HCT116 (cell line): Measurements from ENCODE around the gene OPN5. TPM values are rescaled to one million over a fixed set of nuclear protein-coding genes. Genes with fewer than 3 reads are reported as not detected.

Experiments used
- ATAC-seq: fragments of 200-7000 bp; cut with Tn5 transposase; 2 replicates; pipeline ENCODE4 v1.9.1; 2020; ENCODE audit warnings: mild to moderate bottlenecking, moderate library complexity
- BruUV-seq: library from RNA; stranded (reverse); fragments of 400-500 nt; replicated peaks from 2 replicates; lab custom pipeline; 2021; lab: Mats Ljungman, UMichigan
- CTCF ChIA-PET: fragments of 300-600 bp; sonication (Branson Sonifier 250); formaldehyde crosslinking; loops from one replicate; lab custom pipeline; 2021; ENCODE audit warnings: antibody characterized with exemption; lab: Charles Lee
- POLR2A ChIA-PET: fragments of 300-600, 350-600 bp; sonication (Branson Sonifier 250); formaldehyde crosslinking; loops from one replicate; lab custom pipeline; 2021; ENCODE audit warnings: antibody characterized with exemption; lab: Charles Lee
- RAD21 ChIA-PET, 2 experiments: fragments of 300-600 bp; sonication (Branson Sonifier 250); formaldehyde crosslinking; loops; one replicate each; lab custom pipeline; 2023; ENCODE audit warnings: low total read pairs in 2 of 2; ENCODE audit not compliant: uncharacterized antibody in 2 of 2, unreplicated experiment in 2 of 2, low non-redundant PET in 1 of 2; lab: Charles Lee
- DNase-seq: peaks from one replicate; pipeline ENCODE4 v3.0.0-alpha.2; 2010; ENCODE audit warnings: low read depth, low spot score
- H2AFZ ChIP-seq: fragments of 200-600 bp; shearing (Covaris generic), sonication (generic); 2 replicates; pipeline ENCODE4 v1.6.1; 2017; ENCODE audit warnings: low read depth, mixed run types, mixed read lengths, antibody characterized with exemption, low read length; ENCODE audit not compliant: poor library complexity, severe bottlenecking
- H3K27ac ChIP-seq: 2 replicates; pipeline ENCODE4 v1.5.1; 2012; ENCODE audit warnings: low read depth, low read length
- H3K27me3 ChIP-seq: fragments of 200-600 bp; sonication (generic); 2 replicates; pipeline ENCODE4 v1.6.1; 2016; ENCODE audit warnings: mixed run types, low read length, mixed read lengths; ENCODE audit not compliant: insufficient read depth
- H3K36me3 ChIP-seq, 2 experiments: fragments of 200-500 bp in 1 of 2; fragments of 200-600 bp in 1 of 2; sonication (Bioruptor generic) in 1 of 2; sonication (generic) in 1 of 2; 2 replicates each; pipeline versions ENCODE4 v1.5.1 to v1.6.1; 2014 to 2016; ENCODE audit warnings: low read length in 2 of 2, inconsistent platforms in 1 of 2, mixed read lengths in 1 of 2, mixed run types in 1 of 2; ENCODE audit not compliant: insufficient read depth in 2 of 2, control insufficient read depth in 1 of 2
- H3K4me1 ChIP-seq, 2 experiments: fragments of 200-600 bp in 1 of 2; sonication (generic) in 1 of 2; 2 replicates each; pipeline versions ENCODE4 v1.5.1 to v1.6.1; 2012 to 2017; ENCODE audit warnings: low read length in 2 of 2, inconsistent platforms in 1 of 2, mild to moderate bottlenecking in 1 of 2, mixed read lengths in 1 of 2, mixed run types in 1 of 2, moderate library complexity in 1 of 2; ENCODE audit not compliant: insufficient read depth in 2 of 2, control insufficient read depth in 1 of 2
- H3K4me2 ChIP-seq: fragments of 200-600 bp; sonication (generic); 2 replicates; pipeline ENCODE4 v1.6.1; 2017; ENCODE audit warnings: mixed run types, low read length, mixed read lengths
- H3K4me3 ChIP-seq, 2 experiments: fragments of 200-600 bp in 1 of 2; sonication (generic) in 1 of 2; replicated peaks in 1 of 2; 2 replicates each; pipeline ENCODE4 v1.5.1; 2011 to 2016; ENCODE audit warnings: low read length in 2 of 2, control low read depth in 1 of 2, low read depth in 1 of 2, mild to moderate bottlenecking in 1 of 2, mixed read lengths in 1 of 2, mixed run types in 1 of 2
- H3K79me2 ChIP-seq: fragments of 200-600 bp; sonication (generic); 2 replicates; pipeline ENCODE4 v1.6.1; 2017; ENCODE audit warnings: mild to moderate bottlenecking, mixed run types, low read length, moderate library complexity, mixed read lengths; ENCODE audit not compliant: insufficient read depth
- H3K9ac ChIP-seq: fragments of 200-600 bp; sonication (generic); 2 replicates; pipeline ENCODE4 v1.6.1; 2016; ENCODE audit warnings: low read length, mixed read lengths
- H3K9me2 ChIP-seq: fragments of 200-600 bp; sonication (generic), shearing (Covaris generic); 2 replicates; pipeline ENCODE4 v1.6.1; 2017; ENCODE audit warnings: mixed run types, mild to moderate bottlenecking, moderate library complexity; ENCODE audit not compliant: insufficient read depth
- H3K9me3 ChIP-seq, 2 experiments: fragments of 200-500 bp in 1 of 2; fragments of 200-600 bp in 1 of 2; sonication (Bioruptor generic) in 1 of 2; sonication (generic) in 1 of 2; 2 replicates each; pipeline ENCODE4 v1.6.1; 2014 to 2017; ENCODE audit warnings: low read length in 2 of 2, mixed read lengths in 2 of 2, inconsistent platforms in 1 of 2, low read depth in 1 of 2, mild to moderate bottlenecking in 1 of 2, mixed run types in 1 of 2, moderate library complexity in 1 of 2; ENCODE audit not compliant: control insufficient read depth in 1 of 2, insufficient read depth in 1 of 2
- H4K20me1 ChIP-seq: fragments of 200-600 bp; sonication (generic), shearing (Covaris generic); 2 replicates; pipeline ENCODE4 v1.6.1; 2017; ENCODE audit warnings: mixed run types, mild to moderate bottlenecking, moderate library complexity; ENCODE audit not compliant: insufficient read depth
- ATF3 ChIP-seq: IDR thresholded peaks from 2 replicates; pipeline ENCODE4 v1.6.1; 2012
- EGR1 ChIP-seq: IDR thresholded peaks from 2 replicates; pipeline ENCODE4 v1.6.1; 2012; ENCODE audit warnings: low read depth
- EZH2phosphoT487 ChIP-seq: fragments of 200-600 bp; IDR thresholded peaks from 2 replicates; pipeline ENCODE4 v1.6.1; 2018; ENCODE audit warnings: antibody characterized with exemption, borderline replicate concordance
- JUND ChIP-seq: IDR thresholded peaks from 2 replicates; pipeline ENCODE4 v1.6.1; 2012
- MAX ChIP-seq: IDR thresholded peaks from 2 replicates; pipeline ENCODE4 v1.6.1; 2012
- POLR2AphosphoS5 ChIP-seq: IDR thresholded peaks from 2 replicates; pipeline ENCODE4 v1.6.1; 2011; ENCODE audit warnings: mild to moderate bottlenecking, low read depth, low read length, moderate library complexity
- RAD21 ChIP-seq: IDR thresholded peaks from 2 replicates; pipeline ENCODE4 v1.6.1; 2012; ENCODE audit warnings: low read depth, mild to moderate bottlenecking
- SIN3A ChIP-seq: IDR thresholded peaks from 2 replicates; pipeline ENCODE4 v1.6.1; 2012; ENCODE audit warnings: low read depth
- SP1 ChIP-seq: IDR thresholded peaks from 2 replicates; pipeline ENCODE4 v1.6.1; 2012; ENCODE audit warnings: low read depth
- SRF ChIP-seq: IDR thresholded peaks from 2 replicates; pipeline ENCODE4 v1.6.1; 2012; ENCODE audit warnings: low read depth
- TCF7L2 ChIP-seq: IDR thresholded peaks from 2 replicates; pipeline ENCODE4 v1.7.0; 2011; ENCODE audit warnings: borderline replicate concordance, inconsistent platforms; ENCODE audit not compliant: insufficient read depth, insufficient read length; ENCODE audit errors: extremely low read depth
- ZBTB33 ChIP-seq: IDR thresholded peaks from 2 replicates; pipeline ENCODE4 v1.6.1; 2011; ENCODE audit warnings: mild to moderate bottlenecking, low read length, moderate library complexity; ENCODE audit not compliant: insufficient replicate concordance; ENCODE audit errors: extremely low read depth
- intact Hi-C: fragments of 100-400 bp; cut with micrococcal nuclease; formaldehyde crosslinking; loops from 2 replicates; pipeline ENCODE4 v1.10.0; 2022
- total RNA-seq: library from RNA; stranded (reverse); gene quantifications from one replicate; pipeline ENCODE4 v1.2.1, GENCODE V29; 2021; ENCODE audit not compliant: unreplicated experiment
- TF ChIP-seq, protein P1 (sequence below): IDR thresholded peaks from 2 replicates; pipeline ENCODE4 v1.6.1; 2012; ENCODE audit warnings: low read depth
- TF ChIP-seq, protein P2 (sequence below), 3 experiments: fragments of 200-600 bp in 1 of 3; sonication (generic) in 1 of 3; IDR thresholded peaks in 2 of 3; conservative IDR thresholded peaks in 1 of 3; 2 replicates each; pipeline ENCODE4 v1.5.1; 2012 to 2017; ENCODE audit warnings: low read depth in 2 of 3, low read length in 2 of 3, antibody characterized with exemption in 1 of 3, borderline replicate concordance in 1 of 3, control low read depth in 1 of 3, mild to moderate bottlenecking in 1 of 3, mixed read lengths in 1 of 3, mixed run types in 1 of 3, moderate library complexity in 1 of 3; ENCODE audit not compliant: insufficient read depth in 1 of 3

OPN5 gene
- total RNA-seq, 1 experiment from 2014 or later: not detected

DNA sequence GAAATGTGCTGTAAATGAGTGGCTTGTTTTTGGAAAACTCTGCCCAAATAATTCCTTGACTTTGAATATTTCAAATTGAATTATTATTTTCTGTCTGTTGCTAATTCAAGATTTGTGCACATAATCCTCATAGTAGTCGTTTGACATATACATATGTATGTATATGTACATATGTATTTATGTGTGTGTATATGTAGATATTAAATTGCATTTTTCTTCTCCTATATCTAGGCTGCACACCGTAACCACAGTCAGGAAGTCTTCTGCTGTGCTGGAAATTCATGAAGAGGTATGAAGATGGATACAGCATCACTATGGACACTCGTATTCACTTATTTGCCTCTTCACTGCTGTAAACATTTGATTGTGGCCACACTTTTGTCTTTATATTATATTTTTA lies 29.6 kb downstream of the OPN5 start:
- no peaks in the 10 kb centered on the region for H3K27me3 ChIP-seq
- H3K4me2 ChIP-seq: no peak overlapping the region
- H3K4me1 ChIP-seq: no peaks in the 10 kb centered on the region
- H3K9me3 ChIP-seq: no peaks in the 10 kb centered on the region
- H3K9me2 ChIP-seq: no peaks in the 10 kb centered on the region
- ChIA-PET RAD21 (no interaction called here), CTCF (no interaction called here), POLR2A (no interaction called here)
- no TSS peak for BruUV-seq
- no peak for ATAC-seq
- no peak for TF ChIP-seq EZH2phosphoT487
- TF ChIP-seq, protein P1, sequence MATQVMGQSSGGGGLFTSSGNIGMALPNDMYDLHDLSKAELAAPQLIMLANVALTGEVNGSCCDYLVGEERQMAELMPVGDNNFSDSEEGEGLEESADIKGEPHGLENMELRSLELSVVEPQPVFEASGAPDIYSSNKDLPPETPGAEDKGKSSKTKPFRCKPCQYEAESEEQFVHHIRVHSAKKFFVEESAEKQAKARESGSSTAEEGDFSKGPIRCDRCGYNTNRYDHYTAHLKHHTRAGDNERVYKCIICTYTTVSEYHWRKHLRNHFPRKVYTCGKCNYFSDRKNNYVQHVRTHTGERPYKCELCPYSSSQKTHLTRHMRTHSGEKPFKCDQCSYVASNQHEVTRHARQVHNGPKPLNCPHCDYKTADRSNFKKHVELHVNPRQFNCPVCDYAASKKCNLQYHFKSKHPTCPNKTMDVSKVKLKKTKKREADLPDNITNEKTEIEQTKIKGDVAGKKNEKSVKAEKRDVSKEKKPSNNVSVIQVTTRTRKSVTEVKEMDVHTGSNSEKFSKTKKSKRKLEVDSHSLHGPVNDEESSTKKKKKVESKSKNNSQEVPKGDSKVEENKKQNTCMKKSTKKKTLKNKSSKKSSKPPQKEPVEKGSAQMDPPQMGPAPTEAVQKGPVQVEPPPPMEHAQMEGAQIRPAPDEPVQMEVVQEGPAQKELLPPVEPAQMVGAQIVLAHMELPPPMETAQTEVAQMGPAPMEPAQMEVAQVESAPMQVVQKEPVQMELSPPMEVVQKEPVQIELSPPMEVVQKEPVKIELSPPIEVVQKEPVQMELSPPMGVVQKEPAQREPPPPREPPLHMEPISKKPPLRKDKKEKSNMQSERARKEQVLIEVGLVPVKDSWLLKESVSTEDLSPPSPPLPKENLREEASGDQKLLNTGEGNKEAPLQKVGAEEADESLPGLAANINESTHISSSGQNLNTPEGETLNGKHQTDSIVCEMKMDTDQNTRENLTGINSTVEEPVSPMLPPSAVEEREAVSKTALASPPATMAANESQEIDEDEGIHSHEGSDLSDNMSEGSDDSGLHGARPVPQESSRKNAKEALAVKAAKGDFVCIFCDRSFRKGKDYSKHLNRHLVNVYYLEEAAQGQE: no peak
- TF ChIP-seq POLR2AphosphoS5: no peak
- no peak for TF ChIP-seq MAX
- no peak for TF ChIP-seq JUND
- TF ChIP-seq TCF7L2: no peak
- no peak for TF ChIP-seq SRF
- no peak for TF ChIP-seq EGR1
- TF ChIP-seq SP1: no peak
- no peak for TF ChIP-seq RAD21
- no peak for TF ChIP-seq ATF3
- TF ChIP-seq SIN3A: no peak
- TF ChIP-seq, protein P2, sequence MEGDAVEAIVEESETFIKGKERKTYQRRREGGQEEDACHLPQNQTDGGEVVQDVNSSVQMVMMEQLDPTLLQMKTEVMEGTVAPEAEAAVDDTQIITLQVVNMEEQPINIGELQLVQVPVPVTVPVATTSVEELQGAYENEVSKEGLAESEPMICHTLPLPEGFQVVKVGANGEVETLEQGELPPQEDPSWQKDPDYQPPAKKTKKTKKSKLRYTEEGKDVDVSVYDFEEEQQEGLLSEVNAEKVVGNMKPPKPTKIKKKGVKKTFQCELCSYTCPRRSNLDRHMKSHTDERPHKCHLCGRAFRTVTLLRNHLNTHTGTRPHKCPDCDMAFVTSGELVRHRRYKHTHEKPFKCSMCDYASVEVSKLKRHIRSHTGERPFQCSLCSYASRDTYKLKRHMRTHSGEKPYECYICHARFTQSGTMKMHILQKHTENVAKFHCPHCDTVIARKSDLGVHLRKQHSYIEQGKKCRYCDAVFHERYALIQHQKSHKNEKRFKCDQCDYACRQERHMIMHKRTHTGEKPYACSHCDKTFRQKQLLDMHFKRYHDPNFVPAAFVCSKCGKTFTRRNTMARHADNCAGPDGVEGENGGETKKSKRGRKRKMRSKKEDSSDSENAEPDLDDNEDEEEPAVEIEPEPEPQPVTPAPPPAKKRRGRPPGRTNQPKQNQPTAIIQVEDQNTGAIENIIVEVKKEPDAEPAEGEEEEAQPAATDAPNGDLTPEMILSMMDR (IDR thresholded peaks at IDR 0.05 in 2 of 3, conservative IDR thresholded peaks at IDR 0.05 in 1 of 3; ENCODE audit: borderline replicate concordance in 1 of 3, insufficient read depth in 1 of 3, low read depth in 2 of 3, low read length in 2 of 3): no peak
- no peak for TF ChIP-seq ZBTB33
- H3K9ac ChIP-seq: no peak overlapping the region
- no peak overlapping the region for H3K4me3 ChIP-seq
- no peaks in the 10 kb centered on the region for H3K79me2 ChIP-seq
- H2AFZ ChIP-seq: no peak overlapping the region
- H3K27ac ChIP-seq: no peak overlapping the region
- H3K36me3 ChIP-seq: no peaks in the 10 kb centered on the region
- DNase-seq: no peak
- intact Hi-C loops: no loop called here
- H4K20me1 ChIP-seq: no peaks in the 10 kb centered on the region
